GM12874 (cell line): ENCODE results near the gene COASY.

Experiments
- CTCF ChIP-seq: IDR thresholded peaks from 2 replicates; pipeline ENCODE4 v1.5.1; 2011; ENCODE audit warnings: low read depth, mild to moderate bottlenecking, control low read depth, low read length, moderate library complexity; ENCODE audit not compliant: insufficient read depth

Gene COASY

GRCh38 chr17:42565523-42566214, 3.7 kb downstream of the COASY start:
- no peak for TF ChIP-seq CTCF

GRCh38 chr17:42566215-42566882, 4.4 kb downstream of the COASY start:
- no peak for TF ChIP-seq CTCF

GRCh38 chr17:42566883-42567573, 5.1 kb downstream of the COASY start, which contains the start of gene MLX:
Gene MLX (plus strand): TSS chr17:42567100. CDS start chr17:42567125, 25 bp downstream.
- no peak for TF ChIP-seq CTCF

GRCh38 chr17:42568341-42569111, 6.6 kb downstream of the COASY start:
- no peak for TF ChIP-seq CTCF

- TF ChIP-seq CTCF: no peak
Observed at GRCh38 chr17:42571435-42572225, 9.7 kb downstream of the COASY start.

GRCh38 chr17:42573095-42573494, 11.1 kb downstream of the COASY start:
- TF ChIP-seq CTCF: no peak
